Stimulated activated CD4-positive, alpha-beta T cell treated with anti-CD3 and anti-CD28 coated beads, Interleukin-1b, Interleukin-23, amount 100 ng/mL, for 24 hours (primary cell): ENCODE results near the gene IZUMO4.
"Not testable (repeated sequence)": the region's sequence is repeated elsewhere in the genome, so short reads cannot be mapped to it uniquely, and the experiment has no call there.

Experiments used
- DNase-seq, 4 experiments: peaks; one replicate each; pipeline ENCODE4 v3.0.0-alpha.2; 2020; ENCODE audit warnings: low read depth in 4 of 4, low spot score in 1 of 4

IZUMO4 gene

GRCh38 chr19:2122251-2122650 is 25.5 kb downstream of the IZUMO4 start:
- no peak for DNase-seq

GRCh38 chr19:2122982-2123381 is 26.3 kb downstream of the IZUMO4 start:
- no peak for DNase-seq

- no peak for DNase-seq
Observed at GRCh38 chr19:2123682-2124387, 27.1 kb downstream of the IZUMO4 start.

GRCh38 chr19:2126879-2127518 is 30.3 kb downstream of the IZUMO4 start:
- DNase-seq = no peak

- DNase-seq = no peak
Observed at GRCh38 chr19:2127758-2128157, 31.0 kb downstream of the IZUMO4 start.

GRCh38 chr19:2128252-2128651 is 31.5 kb downstream of the IZUMO4 start:
- DNase-seq = not testable (repeated sequence)

- no peak for DNase-seq
Observed at GRCh38 chr19:2129022-2129421, 32.3 kb downstream of the IZUMO4 start.

GRCh38 chr19:2129486-2129885 is 32.8 kb downstream of the IZUMO4 start:
- DNase-seq = no peak

GRCh38 chr19:2129892-2130770 is 33.4 kb downstream of the IZUMO4 start:
- DNase-seq = no peak

- DNase-seq = not testable (repeated sequence)
Observed at GRCh38 chr19:2131012-2131975, 34.6 kb downstream of the IZUMO4 start.

GRCh38 chr19:2132191-2132590 is 35.5 kb downstream of the IZUMO4 start:
- no peak for DNase-seq

GRCh38 chr19:2132731-2133490 is 36.2 kb downstream of the IZUMO4 start:
- DNase-seq = no peak

GRCh38 chr19:2135474-2136402 is 39.0 kb downstream of the IZUMO4 start:
- no peak for DNase-seq

- no peak for DNase-seq
Observed at GRCh38 chr19:2136796-2137195, 40.1 kb downstream of the IZUMO4 start.

- no peak for DNase-seq
Observed at GRCh38 chr19:2138061-2138728, 41.5 kb downstream of the IZUMO4 start.

- DNase-seq = no peak
Observed at GRCh38 chr19:2139385-2140137, 42.8 kb downstream of the IZUMO4 start.

- no peak for DNase-seq
Observed at GRCh38 chr19:2140138-2140569, 43.4 kb downstream of the IZUMO4 start.
